Uterus (tissue), 4 donors: ENCODE measurements around the gene ZKSCAN2. TPM values are rescaled to one million over a fixed set of nuclear protein-coding genes. Genes with fewer than 3 reads are reported as not detected.

Experiments used
- DNase-seq, 2 donors: peaks; one replicate each; pipeline ENCODE4 v3.0.0-alpha.2; 2019 to 2020
- H3K27ac ChIP-seq, 2 donors: fragments of 200-600 bp; sonication (generic); 1 replicate in 1 of 2; 2 replicates in 1 of 2; pipeline ENCODE4 v1.5.1; 2016 to 2018
- H3K27me3 ChIP-seq, 2 donors: fragments of 200-600 bp; sonication (generic); one replicate each; pipeline ENCODE4 v1.5.1; 2018 to 2019; ENCODE audit warnings: control low read depth in 1 of 2
- H3K36me3 ChIP-seq, 2 donors: fragments of 200-600 bp; sonication (generic); one replicate each; pipeline ENCODE4 v1.5.1; 2019; ENCODE audit warnings: control low read depth in 1 of 2
- H3K4me1 ChIP-seq, 2 donors: fragments of 200-600 bp; sonication (generic); one replicate each; pipeline ENCODE4 v1.5.1; 2018 to 2019; ENCODE audit warnings: control low read depth in 1 of 2
- H3K4me3 ChIP-seq, 2 donors: fragments of 200-600 bp; sonication (generic); 1 replicate in 1 of 2; 2 replicates in 1 of 2; pipeline ENCODE4 v1.5.1; 2018 to 2019; ENCODE audit warnings: mild to moderate bottlenecking in 1 of 2
- H3K9me3 ChIP-seq, 2 donors: fragments of 200-600 bp; sonication (generic); one replicate each; pipeline ENCODE4 v1.5.1; 2019; ENCODE audit warnings: control low read depth in 1 of 2
- CTCF ChIP-seq, 4 experiments: fragments of 200-600 bp in 2 of 4; fragments of 450-650 bp in 2 of 4; sonication (generic) in 2 of 4; IDR thresholded peaks; one replicate each; pipeline ENCODE4 v1.5.1; 2016 to 2019; ENCODE audit warnings: antibody characterized with exemption in 4 of 4, mild to moderate bottlenecking in 2 of 4, moderate library complexity in 1 of 4
- POLR2A ChIP-seq, 2 donors: fragments of 450-650 bp; IDR thresholded peaks; one replicate each; pipeline ENCODE4 v1.6.1; 2016; ENCODE audit warnings: antibody characterized with exemption in 2 of 2, mild to moderate bottlenecking in 1 of 2, moderate library complexity in 1 of 2
- intact Hi-C: fragments of 100-400 bp; cut with DNase I; formaldehyde crosslinking; loops from one replicate; pipeline ENCODE4 v1.15.1; 2023; ENCODE audit warnings: low total_unique reads
- total RNA-seq, 4 donors: library from RNA; depleted of rRNA in 3 of 4; stranded (reverse); fragments of >200 nt in 3 of 4; gene quantifications; one replicate each; pipeline versions ENCODE4 v1.1.0 to v1.2.4, GENCODE V29; 2014 to 2023
- donor health status: DM: yes; HTN: yes; CAD: no.

The ZKSCAN2 gene
- total RNA-seq, 4 donors from 2014 or later, result 1.3 to 15.8 (median 7.6) TPM

GRCh38 chr16:25269879-25270278 lies 12.2 kb upstream of the ZKSCAN2 start:
- Histone ChIP-seq H3K27me3 (no peaks in the 10 kb centered on the region), H3K36me3 (no peaks in the 10 kb centered on the region), H3K4me3 (no peak overlapping the region), H3K4me1 (no peaks in the 10 kb centered on the region), H3K27ac (no peak overlapping the region), H3K9me3 (no peaks in the 10 kb centered on the region)
- DNase-seq, result no peak
- no peak for TF ChIP-seq CTCF (IDR thresholded peaks at IDR 0.05)
- no peak for TF ChIP-seq POLR2A (IDR thresholded peaks at IDR 0.05)
- intact Hi-C loops, result no loop called here

- no peaks in the 10 kb centered on the region for H3K4me1 ChIP-seq
- H3K36me3 ChIP-seq, result no peaks in the 10 kb centered on the region
- H3K27ac ChIP-seq, result no peak overlapping the region
- no peaks in the 10 kb centered on the region for H3K9me3 ChIP-seq
- TF ChIP-seq CTCF (IDR thresholded peaks at IDR 0.05) (no peak), POLR2A (IDR thresholded peaks at IDR 0.05) (no peak)
- no peak overlapping the region for H3K4me3 ChIP-seq
- H3K27me3 ChIP-seq, result no peaks in the 10 kb centered on the region
- no peak for DNase-seq
- intact Hi-C loops, result no loop called here
These were observed 8.3 kb upstream of the ZKSCAN2 start for GRCh38 chr16:25265968-25266367.

- no peaks in the 10 kb centered on the region for H3K4me1 ChIP-seq
- H3K9me3 ChIP-seq, result no peaks in the 10 kb centered on the region
- H3K27ac ChIP-seq, result no peak overlapping the region
- intact Hi-C loops, result no loop called here
- TF ChIP-seq CTCF (IDR thresholded peaks at IDR 0.05), result no peak
- no peak for TF ChIP-seq POLR2A (IDR thresholded peaks at IDR 0.05)
- no peak for DNase-seq
- H3K27me3 ChIP-seq, result no peaks in the 10 kb centered on the region
- H3K4me3 ChIP-seq, result no peak overlapping the region
- H3K36me3 ChIP-seq, result no peaks in the 10 kb centered on the region
These were observed 7.0 kb upstream of the ZKSCAN2 start for GRCh38 chr16:25264597-25264996.

GRCh38 chr16:25260416-25260815 lies 2.8 kb upstream of the ZKSCAN2 start:
- Histone ChIP-seq H3K27me3 (no peaks in the 10 kb centered on the region), H3K27ac (no peak overlapping the region), H3K9me3 (no peaks in the 10 kb centered on the region), H3K4me1 (peaks cover 0 to 16% of the 10 kb centered on the region in 2 donors), H3K36me3 (no peaks in the 10 kb centered on the region), H3K4me3 (no peak overlapping the region)
- TF ChIP-seq POLR2A (IDR thresholded peaks at IDR 0.05) (no peak), CTCF (IDR thresholded peaks at IDR 0.05) (no peak)
- intact Hi-C loops, result no loop called here
- DNase-seq, result no peak

- H3K9me3 ChIP-seq, result no peaks in the 10 kb centered on the region
- TF ChIP-seq CTCF (IDR thresholded peaks at IDR 0.05), result no peak
- TF ChIP-seq POLR2A (IDR thresholded peaks at IDR 0.05), result no peak
- DNase-seq, result no peak
- H3K27me3 ChIP-seq, result no peaks in the 10 kb centered on the region
- peak overlapping the region in 1 of 2 donors; percentile 95 for H3K27ac ChIP-seq
- H3K36me3 ChIP-seq, result no peaks in the 10 kb centered on the region
- H3K4me1 ChIP-seq, result peaks cover 0 to 16% of the 10 kb centered on the region in 2 donors
- H3K4me3 ChIP-seq, result no peak overlapping the region
- intact Hi-C loops, result no loop called here
These were observed 1.2 kb upstream of the ZKSCAN2 start for GRCh38 chr16:25258861-25259179.
